Measurements from ENCODE around the gene ZNF548.
"Not testable (repeated sequence)": the region's sequence is repeated elsewhere in the genome, so short reads cannot be mapped to it uniquely, and the experiment has no call there.

Gene ZNF548

GRCh38 chr19:57389730-57390598 is at the start of gene ZNF548:
TSS of gene ZNF548 (plus strand) at chr19:57389854. CDS start at chr19:57390100, 246 bp downstream.
- DNase-seq: peak; percentile 96

GRCh38 chr19:57342582-57342981 is 47.1 kb upstream of the ZNF548 start:
- DNase-seq: no peak

DNA sequence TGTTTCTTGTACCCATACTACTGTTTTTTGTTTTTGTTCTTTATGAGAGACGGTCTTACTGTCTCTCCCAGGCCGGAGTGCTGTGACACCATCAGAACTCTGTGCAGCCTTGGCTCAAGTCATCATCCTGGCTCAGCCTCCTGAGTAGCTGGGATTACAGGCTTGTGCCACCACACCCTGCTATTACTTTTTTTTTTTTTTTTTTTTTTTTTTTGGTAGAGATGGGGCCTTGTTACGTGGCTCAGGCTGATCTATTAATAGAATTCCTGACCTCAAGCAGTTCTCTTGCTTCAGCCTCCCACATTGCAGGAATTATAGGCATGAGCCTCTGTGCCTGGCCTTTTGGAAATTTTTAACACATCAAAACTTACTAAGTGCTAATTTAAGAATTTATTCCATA is 41.5 kb upstream of the ZNF548 start:
- no peak for DNase-seq

- DNase-seq: peak; percentile 89
These were observed 38.5 kb upstream of the ZNF548 start, which contains the start of gene ZNF304 for GRCh38 chr19:57350877-57351805. TSS of gene ZNF304 (plus strand) at chr19:57351271. CDS start at chr19:57351665, 394 bp downstream.

DNA sequence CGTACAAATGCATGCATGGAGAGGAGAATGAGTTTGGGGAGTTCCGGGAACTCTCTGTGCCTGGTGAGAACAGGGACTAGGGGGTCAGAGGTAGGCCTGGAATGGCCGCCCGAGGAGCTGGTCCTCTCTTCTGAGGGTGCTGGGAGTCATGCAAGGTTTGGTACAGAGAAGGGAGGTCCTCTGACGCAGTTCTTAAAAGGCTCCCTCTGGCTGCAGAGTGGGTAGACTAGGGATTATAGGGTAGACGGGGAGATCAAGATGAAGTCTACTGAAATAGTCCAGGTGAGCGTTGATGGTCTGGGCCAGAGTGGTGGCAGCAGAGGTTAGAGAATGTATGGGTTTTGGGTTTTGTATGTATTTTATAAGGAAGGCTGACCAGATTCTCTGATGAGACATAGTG is 37.8 kb upstream of the ZNF548 start:
- DNase-seq: no peak

DNA sequence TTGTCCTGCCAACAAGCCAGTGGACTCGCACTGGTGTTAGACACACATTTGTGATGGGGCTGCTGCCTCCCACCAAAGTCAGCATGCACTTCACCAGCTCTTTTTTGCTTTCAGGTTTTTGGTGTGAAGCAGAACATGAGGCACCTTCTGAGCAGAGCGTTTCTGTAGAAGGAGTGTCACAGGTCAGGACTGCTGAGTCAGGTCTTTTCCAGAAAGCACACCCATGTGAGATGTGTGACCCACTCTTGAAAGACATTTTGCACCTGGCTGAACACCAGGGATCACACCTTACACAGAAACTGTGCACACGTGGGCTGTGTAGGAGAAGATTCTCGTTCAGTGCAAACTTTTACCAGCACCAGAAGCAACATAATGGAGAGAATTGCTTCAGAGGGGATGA is 33.7 kb upstream of the ZNF548 start:
- DNase-seq: no peak

DNA sequence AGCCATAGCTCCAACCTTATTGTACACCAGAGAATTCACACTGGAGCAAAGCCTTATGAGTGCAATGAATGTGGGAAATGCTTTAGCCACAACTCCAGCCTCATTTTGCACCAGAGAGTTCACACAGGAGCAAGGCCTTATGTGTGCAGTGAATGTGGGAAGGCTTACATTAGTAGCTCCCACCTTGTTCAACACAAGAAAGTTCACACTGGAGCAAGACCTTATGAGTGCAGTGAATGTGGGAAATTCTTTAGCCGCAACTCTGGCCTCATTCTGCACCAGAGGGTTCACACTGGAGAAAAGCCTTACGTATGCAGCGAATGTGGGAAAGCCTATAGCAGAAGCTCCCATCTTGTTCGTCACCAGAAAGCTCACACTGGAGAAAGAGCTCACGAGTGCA is 32.2 kb upstream of the ZNF548 start:
- no peak for DNase-seq

DNA sequence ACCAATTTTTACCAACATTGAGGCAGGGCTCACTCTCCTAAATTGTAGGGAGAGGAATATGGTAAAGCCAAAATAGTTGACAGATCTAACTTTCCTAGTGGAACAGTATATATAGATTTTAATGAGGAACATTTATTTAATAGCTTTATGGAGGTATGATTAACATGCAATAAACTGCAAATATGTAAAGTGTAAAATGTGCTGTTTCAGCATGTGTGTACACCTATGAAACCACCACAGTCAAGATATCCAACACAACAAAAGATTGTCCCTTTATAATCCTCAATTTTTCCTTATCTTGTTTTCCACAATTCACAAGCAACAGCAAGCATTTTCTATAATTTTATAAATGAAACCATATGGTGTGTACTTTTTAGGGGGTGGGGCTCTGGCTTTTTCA is 30.4 kb upstream of the ZNF548 start:
- no peak for DNase-seq

DNA sequence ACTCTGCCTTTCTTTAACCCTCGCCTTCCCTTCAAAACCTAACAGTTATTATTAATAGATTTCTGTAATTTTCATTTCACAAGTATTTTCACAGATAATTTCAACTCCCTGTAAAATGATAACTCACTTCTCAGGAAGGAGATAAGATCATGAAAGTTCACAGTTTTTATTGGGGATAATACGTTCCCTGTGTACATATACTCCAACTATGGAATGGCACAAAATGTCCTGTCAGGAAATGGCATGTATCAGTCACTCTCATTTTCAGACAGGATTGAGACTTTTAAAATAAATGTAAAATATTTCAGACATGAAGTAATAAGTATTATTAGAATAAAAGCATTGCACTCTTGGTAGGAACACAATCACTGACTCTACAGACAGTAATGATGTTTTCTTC is 27.2 kb upstream of the ZNF548 start:
- no peak for DNase-seq

DNA sequence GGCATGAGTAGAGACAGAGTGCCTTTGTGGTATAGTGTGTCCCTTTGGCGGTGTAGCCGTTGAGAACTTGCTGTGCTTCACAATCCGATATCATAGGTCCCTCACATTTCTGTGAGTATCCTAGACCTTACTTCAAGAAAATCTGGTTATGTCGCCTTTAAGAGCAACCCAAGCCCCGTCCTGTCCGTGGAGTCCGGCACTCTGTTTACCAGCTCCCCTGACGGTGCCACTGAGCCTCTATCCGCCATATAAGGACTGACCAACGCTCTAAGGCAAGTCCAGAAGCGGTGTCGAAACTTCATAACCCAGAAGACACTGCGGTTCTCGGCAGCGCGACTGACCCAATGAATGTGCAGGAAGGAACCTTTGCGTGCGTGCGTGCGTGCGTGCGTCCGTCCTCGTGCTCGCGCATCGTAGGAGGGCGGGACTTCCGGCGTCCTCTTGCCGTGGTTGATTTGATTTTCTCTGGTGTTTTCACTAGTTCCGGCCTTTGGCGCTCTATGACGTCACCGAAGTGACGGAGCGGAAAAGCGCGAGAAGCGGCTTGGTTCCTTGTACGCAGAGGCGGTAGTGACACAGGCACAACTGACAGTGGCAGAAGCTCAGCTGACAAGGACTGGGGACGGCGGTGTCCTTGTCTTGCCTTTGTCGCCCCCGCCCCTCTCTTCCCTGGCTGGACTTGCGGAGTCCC is 26.5 kb upstream of the ZNF548 start, which contains the start of the genes TRAPPC2B and ZNF547:
TSS of gene TRAPPC2B (plus strand) at position 555 of the 691 bp plus-strand sequence. CDS start 1,283 bp downstream, outside the sequence.
TSS of gene ZNF547 (plus strand) at position 555 of the 691 bp plus-strand sequence. CDS start 5,005 bp downstream, outside the sequence.
- peak; percentile 97 for DNase-seq

DNA sequence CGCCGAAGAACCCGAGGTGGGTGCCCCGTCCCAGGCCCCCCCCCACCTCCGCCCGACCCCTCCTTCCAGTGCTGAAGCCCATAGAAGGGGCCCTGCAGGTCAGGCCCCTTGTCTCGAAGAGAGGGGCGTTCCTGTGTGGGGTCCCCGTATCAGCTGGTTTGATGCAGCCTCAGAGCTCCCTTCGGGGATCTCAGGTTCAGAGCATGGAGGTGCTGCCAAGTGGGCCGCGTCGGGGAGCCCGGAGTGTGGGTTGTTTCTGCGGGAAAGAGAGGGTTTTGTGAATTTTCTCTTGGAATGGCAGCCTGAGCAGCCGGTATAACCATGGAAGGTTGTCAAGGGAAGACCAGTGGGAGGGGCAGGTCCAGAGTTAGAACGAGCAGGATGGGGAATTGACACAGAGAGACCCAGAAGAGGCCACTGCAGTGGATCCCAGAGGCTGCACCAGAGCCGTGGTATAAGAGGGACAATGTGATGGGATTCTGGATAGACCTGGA is 25.9 kb upstream of the ZNF548 start:
- DNase-seq: no peak

GRCh38 chr19:57366776-57367175 is 22.9 kb upstream of the ZNF548 start:
- no peak for DNase-seq

GRCh38 chr19:57374179-57374578 is 15.5 kb upstream of the ZNF548 start:
- DNase-seq: no peak

GRCh38 chr19:57374647-57375046 is 15.0 kb upstream of the ZNF548 start:
- not testable (repeated sequence) for DNase-seq

DNA sequence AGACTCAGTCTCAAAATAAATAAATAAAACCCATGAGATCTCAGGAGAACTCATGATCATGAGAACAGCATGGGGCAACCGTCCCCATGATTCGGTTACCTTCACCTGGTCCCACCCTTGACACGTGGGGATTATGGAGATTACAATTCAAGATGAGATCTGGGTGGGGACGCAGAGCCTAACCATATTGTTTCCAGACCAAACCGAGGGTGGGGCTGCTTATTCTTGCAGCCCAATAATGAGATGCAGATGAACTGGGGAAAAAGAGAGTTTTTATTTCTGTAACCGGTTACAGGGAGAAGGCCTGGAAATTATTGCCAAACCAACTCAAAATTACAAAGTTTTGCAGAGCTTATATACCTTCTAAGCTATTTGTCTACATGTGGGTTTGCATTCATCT is 13.5 kb upstream of the ZNF548 start:
- DNase-seq: no peak

DNA sequence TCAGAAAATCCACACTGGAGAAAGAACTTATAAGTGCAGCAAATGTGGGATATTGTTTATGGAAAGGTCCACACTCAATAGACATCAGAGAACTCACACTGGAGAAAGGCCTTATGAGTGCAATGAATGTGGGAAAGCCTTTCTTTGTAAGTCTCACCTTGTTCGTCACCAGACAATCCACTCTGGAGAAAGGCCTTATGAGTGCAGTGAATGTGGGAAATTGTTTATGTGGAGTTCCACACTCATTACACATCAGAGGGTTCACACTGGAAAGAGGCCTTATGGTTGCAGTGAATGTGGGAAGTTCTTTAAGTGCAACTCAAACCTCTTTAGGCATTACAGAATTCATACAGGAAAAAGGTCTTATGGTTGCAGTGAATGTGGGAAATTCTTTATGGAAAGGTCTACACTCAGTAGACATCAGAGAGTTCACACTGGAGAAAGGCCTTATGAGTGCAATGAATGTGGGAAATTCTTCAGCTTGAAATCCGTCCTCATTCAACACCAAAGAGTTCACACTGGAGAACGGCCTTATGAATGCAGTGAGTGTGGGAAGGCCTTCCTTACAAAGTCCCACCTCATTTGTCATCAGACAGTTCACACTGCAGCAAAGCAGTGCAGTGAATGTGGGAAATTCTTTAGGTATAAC is 12.0 kb upstream of the ZNF548 start:
- no peak for DNase-seq

DNA sequence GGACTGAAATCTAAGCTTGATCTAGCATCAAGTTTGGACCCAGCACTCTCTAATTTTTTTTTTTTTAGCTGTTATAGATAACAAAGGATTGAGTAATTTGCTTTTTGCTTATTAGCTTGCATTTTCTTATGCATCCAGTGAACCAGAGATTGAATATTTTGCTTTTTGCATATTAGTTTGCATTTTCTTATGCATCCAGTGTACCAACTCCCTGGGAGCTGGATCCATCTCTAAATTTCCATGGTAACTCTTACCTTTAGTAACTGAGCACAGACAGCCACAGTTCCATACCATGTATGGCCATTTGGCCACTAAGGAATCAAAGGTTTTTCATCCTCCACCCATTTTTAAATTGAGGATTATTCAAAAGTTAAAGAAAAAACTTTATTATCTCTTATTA is 8.7 kb upstream of the ZNF548 start:
- DNase-seq: no peak

DNA sequence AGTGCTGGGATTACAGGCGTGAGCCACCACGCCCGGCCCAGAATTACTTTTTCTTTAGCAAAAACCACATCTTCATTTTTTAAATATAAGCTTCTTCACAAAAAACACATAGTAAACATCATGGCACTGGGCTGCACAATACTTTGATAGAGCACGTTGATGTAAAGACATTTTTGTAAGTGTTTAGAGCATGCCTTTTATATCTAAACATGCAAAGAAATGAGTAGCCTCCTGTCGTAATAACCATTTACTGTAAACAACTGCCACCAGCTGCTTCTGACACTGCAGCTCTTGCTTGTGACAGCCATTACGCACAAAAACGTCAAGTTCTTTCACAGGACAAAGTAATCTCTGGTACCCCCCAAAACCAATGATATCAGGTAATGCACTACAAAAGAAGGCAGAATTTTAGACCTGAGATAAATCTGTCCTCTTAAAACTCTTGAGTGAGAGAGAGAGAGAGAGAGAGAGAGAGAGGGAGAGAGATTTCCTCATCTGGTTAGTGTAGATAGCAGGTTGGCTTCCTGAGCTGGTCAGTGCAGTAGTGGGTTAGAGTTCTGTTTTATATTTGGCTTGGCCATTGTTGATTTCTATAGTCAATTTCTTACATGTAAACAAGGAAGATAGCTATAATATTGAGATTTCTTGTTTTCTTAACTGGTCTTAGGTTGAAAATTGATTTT is 6.7 kb upstream of the ZNF548 start:
- no peak for DNase-seq

GRCh38 chr19:57389194-57389729 is 392 bp upstream of the ZNF548 start:
- no peak for DNase-seq

- DNase-seq: no peak
These were observed 6.1 kb downstream of the ZNF548 start for GRCh38 chr19:57395710-57396109.

GRCh38 chr19:57398868-57399267 is 9.2 kb downstream of the ZNF548 start:
- DNase-seq: no peak

All from NCI-H526 treated with DMSO at 0.1 percent for 48 hours (cell line).